A549 treated with ZK216348 at 1 μM for 4 hours (cell line): ENCODE data around the gene GTF2A2. TPM values are rescaled to one million over a fixed set of nuclear protein-coding genes. Genes with fewer than 3 reads are reported as not detected.

Source experiments
- total RNA-seq: library from RNA; stranded (reverse); fragments of 200-300 nt; extraction: Qiagen RNA extraction; gene quantifications from 5 replicates; pipeline ENCODE4 v1.2.3, GENCODE V29; 2022; ENCODE audit warnings: low read depth

Gene GTF2A2, protein sequence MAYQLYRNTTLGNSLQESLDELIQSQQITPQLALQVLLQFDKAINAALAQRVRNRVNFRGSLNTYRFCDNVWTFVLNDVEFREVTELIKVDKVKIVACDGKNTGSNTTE
- 177 to 302 TPM (median 181 TPM) in 5 replicates for total RNA-seq

DNA sequence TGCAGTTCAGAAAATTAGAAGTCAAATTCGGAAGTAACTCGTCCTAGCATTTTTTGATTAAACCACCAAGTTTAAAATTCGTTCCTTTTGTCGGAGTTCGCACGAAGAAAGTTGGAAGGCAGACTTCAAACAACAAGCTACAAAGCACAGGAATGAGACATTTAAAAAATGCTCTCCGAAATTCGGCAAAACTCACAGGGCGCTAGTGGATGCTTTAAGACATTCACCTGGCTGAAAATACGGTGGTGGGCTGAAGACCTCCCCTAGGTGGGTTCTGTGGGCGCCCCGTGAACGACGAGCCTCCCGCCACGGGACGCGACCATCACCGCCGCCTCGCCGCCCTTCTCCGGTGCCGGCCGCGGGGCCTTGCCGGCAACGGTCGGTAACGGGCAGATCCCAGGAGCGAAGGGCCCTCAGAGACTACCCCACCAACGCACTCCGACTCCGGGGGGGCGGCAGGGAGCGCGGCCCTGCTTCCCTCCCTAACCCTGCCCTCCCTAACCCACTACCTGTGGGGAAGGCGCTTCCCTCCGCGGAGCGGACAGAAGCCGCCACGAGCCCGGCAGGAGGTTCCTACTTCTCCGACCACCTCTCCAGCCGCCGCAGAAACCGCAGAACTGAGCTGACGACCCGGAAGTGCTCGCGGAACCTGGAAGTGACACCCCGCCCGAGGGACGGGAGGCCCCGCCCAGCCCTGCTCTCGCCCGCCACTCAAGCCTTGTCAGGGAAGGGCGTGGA is at the start of gene GTF2A2:
Gene GTF2A2 (minus strand): TSS at position 619 of the 738 bp plus-strand sequence. CDS start 5,238 bp downstream, outside the sequence.

DNA sequence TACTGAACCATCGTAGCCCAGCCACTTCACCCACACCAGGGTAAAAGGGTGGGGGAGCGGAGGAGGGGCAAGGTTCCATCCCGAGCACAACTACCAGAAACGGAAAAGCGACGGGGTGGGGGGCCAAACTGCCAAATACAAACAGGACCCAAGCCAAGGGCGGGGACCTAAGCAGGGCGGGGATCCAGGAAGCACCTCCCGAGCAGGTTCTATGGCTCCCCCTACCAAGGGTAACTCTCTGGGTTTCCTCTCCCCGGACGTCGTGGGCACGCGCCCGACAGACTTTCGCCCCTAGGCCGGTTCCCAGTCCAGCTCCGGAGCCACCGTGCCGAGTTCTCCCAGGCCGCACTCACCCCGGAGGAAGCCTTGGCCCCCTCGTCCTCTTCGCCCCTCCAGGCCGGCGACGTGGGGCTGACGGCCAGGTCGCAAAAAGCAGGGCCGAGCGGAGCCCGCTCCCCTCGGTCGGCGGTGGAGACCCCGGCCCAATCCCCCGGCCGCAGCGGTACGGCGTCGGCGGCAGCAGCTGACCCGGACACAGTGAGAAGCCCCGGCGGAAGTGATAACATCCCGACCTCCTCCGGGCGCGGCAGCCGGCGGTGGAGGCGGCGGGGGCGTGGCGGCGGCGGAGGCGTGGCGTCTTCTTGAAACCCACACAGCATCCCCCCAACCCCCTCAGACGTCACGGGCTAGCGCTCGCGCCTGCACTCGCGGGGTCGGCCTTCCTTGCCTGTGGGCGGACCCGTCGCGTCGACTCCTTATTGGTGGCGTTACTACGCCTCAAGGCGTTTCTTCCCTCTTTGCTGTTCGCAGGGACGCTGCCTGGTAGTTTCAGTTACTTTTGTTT is 31.7 kb upstream of the GTF2A2 start, which contains the start of gene BNIP2:
Gene BNIP2 (minus strand): TSS at position 539 of the 844 bp plus-strand sequence. CDS start 6,863 bp downstream, outside the sequence.

DNA sequence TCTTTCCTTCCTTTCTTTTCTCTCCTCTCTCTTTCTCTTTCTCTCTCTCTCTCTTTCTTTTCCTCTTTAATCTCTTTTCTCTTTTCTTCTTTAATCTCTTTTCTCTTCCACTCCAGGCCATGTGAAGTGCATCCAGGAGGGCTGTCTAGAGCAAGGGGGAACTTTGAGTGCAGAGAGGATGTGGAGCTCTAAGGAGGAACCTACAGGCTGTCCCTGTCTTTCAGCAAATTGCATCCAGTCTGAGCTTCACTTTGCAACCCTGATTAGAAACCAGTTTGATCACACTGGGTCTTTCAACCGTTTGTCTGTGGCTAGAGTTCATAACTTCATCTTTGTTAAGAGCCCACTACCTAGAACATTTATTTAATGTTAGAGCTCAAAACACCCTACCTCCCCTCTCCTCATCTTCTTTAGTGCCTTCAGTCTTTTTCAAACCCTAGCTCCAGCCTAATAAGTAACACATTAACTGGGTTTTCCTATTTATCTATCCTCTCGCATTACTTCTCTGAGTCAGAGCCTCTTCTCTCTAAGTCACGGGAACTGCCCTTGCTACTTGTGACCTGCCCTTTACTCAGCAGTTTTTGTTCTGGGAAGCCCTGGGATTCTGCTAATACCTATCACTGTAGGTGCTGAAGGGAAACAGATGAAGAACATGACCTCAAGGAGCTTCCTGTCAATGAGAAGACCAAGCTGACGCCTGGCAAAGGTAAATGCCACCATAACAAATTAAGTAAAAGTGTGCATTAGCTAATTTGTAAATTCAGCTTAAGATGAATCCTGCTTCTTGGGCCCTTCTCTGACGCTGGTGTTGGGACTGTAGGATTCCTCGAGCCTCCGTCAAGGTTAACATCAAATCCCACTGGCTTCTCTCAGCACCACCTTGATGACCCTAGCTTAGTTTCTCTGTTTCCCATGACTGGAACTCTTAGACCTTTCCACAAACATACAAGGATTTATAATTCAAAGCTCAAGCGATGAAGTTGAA is 45.7 kb downstream of the GTF2A2 start, which contains the start of gene GCNT3:
Gene GCNT3 (plus strand): TSS at position 508 of the 985 bp plus-strand sequence. CDS start 6,456 bp downstream, outside the sequence.

Other genes with a start within 250 kb of the GTF2A2 start
- gene FAM81A, start 219.3 kb downstream of the GTF2A2 start, total RNA-seq: 10.6 to 14.8 TPM (median 12.0 TPM) in 5 replicates
- 125 to 192 TPM (median 156 TPM) in 5 replicates for gene GCNT3, start 45.7 kb downstream of the GTF2A2 start, total RNA-seq
- gene BNIP2, start 31.8 kb upstream of the GTF2A2 start, total RNA-seq: 63.9 to 109 TPM (median 71.8 TPM) in 5 replicates